H1 (cell line): ENCODE data around the gene JAKMIP2.

Experiments used
- ASH2L ChIP-seq: fragments of 200-600, 300-600 bp; sonication (generic); IDR thresholded peaks from one replicate; pipeline ENCODE4 v1.7.1; 2017; ENCODE audit warnings: low read length
- CHD1 ChIP-seq: IDR thresholded peaks from 2 replicates; pipeline ENCODE4 v1.6.1; 2012; ENCODE audit warnings: low read depth, low read length, improper control_type of control experiment
- CTCF ChIP-seq, 3 experiments: IDR thresholded peaks; 1 replicate in 2 of 3; 2 replicates in 1 of 3; pipeline versions ENCODE4 v1.5.1 to v1.6.1; 2011; ENCODE audit warnings: low read length in 3 of 3, mild to moderate bottlenecking in 3 of 3, inconsistent platforms in 2 of 3, low read depth in 1 of 3, moderate library complexity in 1 of 3; ENCODE audit not compliant: insufficient read depth in 1 of 3; ENCODE audit errors: control extremely low read depth in 1 of 3
- EZH2 ChIP-seq: fragments of 200-600 bp; sonication (generic); IDR thresholded peaks from 2 replicates; pipeline ENCODE4 v1.7.1; 2012; ENCODE audit warnings: low read depth, mild to moderate bottlenecking, moderate library complexity, low read length, inconsistent platforms; ENCODE audit not compliant: severe bottlenecking
- KDM1A ChIP-seq: fragments of 200-600, 300-600 bp; sonication (generic); IDR thresholded peaks from 2 replicates; pipeline ENCODE4 v1.7.1; 2016; ENCODE audit warnings: mild to moderate bottlenecking, low read length, borderline replicate concordance
- POLR2A ChIP-seq, 2 experiments: IDR thresholded peaks; 1 replicate in 1 of 2; 2 replicates in 1 of 2; pipeline ENCODE4 v1.6.1; 2011; ENCODE audit warnings: low read depth in 2 of 2, low read length in 2 of 2, mild to moderate bottlenecking in 2 of 2; ENCODE audit errors: control extremely low read depth in 1 of 2
- RBBP5 ChIP-seq: IDR thresholded peaks from 2 replicates; pipeline ENCODE4 v1.7.1; 2012; ENCODE audit warnings: low read depth, mild to moderate bottlenecking, inconsistent platforms, low read length, moderate library complexity, borderline replicate concordance
- SAP30 ChIP-seq: fragments of 300-600 bp; sonication (generic); IDR thresholded peaks from 2 replicates; pipeline ENCODE4 v1.7.1; 2012; ENCODE audit warnings: low read length, moderate library complexity, mild to moderate bottlenecking, inconsistent platforms; ENCODE audit not compliant: insufficient read depth, insufficient replicate concordance
- YY1 ChIP-seq: IDR thresholded peaks from 2 replicates; pipeline ENCODE4 v1.6.1; 2011; ENCODE audit warnings: low read depth, mild to moderate bottlenecking, low read length
- TF ChIP-seq, protein P1 (sequence below): IDR thresholded peaks from 2 replicates; pipeline ENCODE4 v1.6.1; 2012; ENCODE audit warnings: inconsistent platforms

GRCh38 chr5:147544556-147544955 lies 238.0 kb downstream of the JAKMIP2 start:
- TF ChIP-seq SAP30 (no peak), EZH2 (no peak), CTCF (IDR thresholded peaks at IDR 0.05; ENCODE audit: control extremely low read depth in 1 of 3, insufficient read depth in 1 of 3, low read depth in 1 of 3, low read length in 3 of 3) (no peak), RBBP5 (no peak), YY1 (no peak), CHD1 (no peak), KDM1A (no peak), POLR2A (IDR thresholded peaks at IDR 0.05; ENCODE audit: control extremely low read depth in 1 of 2, low read depth in 2 of 2, low read length in 2 of 2) (no peak), ASH2L (no peak)
- TF ChIP-seq, protein P1, sequence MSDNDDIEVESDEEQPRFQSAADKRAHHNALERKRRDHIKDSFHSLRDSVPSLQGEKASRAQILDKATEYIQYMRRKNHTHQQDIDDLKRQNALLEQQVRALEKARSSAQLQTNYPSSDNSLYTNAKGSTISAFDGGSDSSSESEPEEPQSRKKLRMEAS: no peak
